ENCODE measurements around the gene PRR16.
"Not testable (repeated sequence)": the region's sequence is repeated elsewhere in the genome, so short reads cannot be mapped to it uniquely, and the experiment has no call there.

PRR16 gene

DNA sequence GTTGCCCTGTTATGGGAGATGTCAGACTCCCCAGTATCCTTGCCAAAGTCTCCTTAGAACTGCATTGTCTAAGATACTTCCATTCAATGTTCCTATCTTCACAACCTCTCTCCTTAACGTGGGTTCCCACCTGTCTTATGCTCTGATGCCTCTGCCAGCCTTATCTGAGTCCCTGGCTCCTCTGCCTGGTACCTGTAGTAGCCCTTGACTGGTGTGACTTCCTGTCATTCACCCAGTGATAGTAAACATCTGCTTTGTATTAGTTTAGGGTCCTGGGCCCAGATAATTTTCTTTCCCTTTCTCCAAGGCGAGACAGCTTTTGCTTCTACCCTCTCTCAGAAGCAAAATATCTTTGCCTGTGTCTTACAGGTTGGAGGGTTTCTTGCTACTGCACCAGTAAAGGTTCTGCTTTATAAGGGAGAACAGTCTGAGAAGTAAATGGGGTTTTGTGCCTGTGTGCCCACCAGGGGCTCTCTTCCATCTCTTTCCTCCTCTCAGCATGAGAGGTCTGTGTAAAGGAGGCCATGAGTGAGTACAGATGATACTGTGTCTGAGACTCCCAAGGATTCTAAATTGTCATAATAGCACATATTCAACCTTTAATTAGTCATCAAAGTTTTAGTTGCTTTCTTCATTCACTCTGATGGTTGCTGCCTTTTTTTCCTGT lies 220.8 kb downstream of the PRR16 start:
- in situ Hi-C loops (cut with HindIII; ENCODE audit: low pct_ligation_motif_present, low pct_unique_long_range_greater_than_20kb, low sequenced_read_pairs) = no loop called here

GRCh38 chr5:120690621-120691407 lies 226.7 kb downstream of the PRR16 start:
- in situ Hi-C loops (cut with HindIII; ENCODE audit: low pct_ligation_motif_present, low pct_unique_long_range_greater_than_20kb, low sequenced_read_pairs) = no loop called here
- no peak for DNase-seq

More for the DNA sequence above, 220.8 kb downstream of the PRR16 start:
- peak; percentile 15 for DNase-seq

DNA sequence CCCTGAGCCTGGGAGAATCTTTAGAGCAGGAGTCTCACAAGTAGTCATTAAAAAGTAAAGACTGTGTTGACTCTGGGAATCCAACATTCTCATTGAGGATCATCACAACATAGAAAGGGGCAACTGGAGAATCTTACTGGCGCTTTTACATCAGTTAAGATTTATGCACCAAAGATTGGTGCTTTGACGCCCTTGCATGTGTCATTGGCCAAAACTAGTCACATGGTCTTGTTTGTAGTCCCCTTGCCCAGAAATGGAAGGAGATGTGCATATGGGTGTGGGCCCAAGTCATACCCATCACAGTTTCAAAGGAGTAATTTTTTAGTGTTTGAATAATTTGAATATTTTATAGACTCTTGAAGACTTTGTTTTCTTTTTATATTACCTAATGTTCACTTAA lies 228.2 kb downstream of the PRR16 start:
- in situ Hi-C loops (cut with HindIII; ENCODE audit: low pct_ligation_motif_present, low pct_unique_long_range_greater_than_20kb, low sequenced_read_pairs) = no loop called here
- DNase-seq = no peak

- in situ Hi-C loops (cut with HindIII; ENCODE audit: low pct_ligation_motif_present, low pct_unique_long_range_greater_than_20kb, low sequenced_read_pairs) = no loop called here
- no peak for DNase-seq
Measured at GRCh38 chr5:120695368-120695880, 231.3 kb downstream of the PRR16 start.

- in situ Hi-C loops (cut with HindIII; ENCODE audit: low pct_ligation_motif_present, low pct_unique_long_range_greater_than_20kb, low sequenced_read_pairs) = no loop called here
- no peak for DNase-seq
Measured at GRCh38 chr5:120697147-120697546, 233.0 kb downstream of the PRR16 start.

- in situ Hi-C loops (cut with HindIII; ENCODE audit: low pct_ligation_motif_present, low pct_unique_long_range_greater_than_20kb, low sequenced_read_pairs); DNase-seq: not testable (repeated sequence)
Measured at GRCh38 chr5:120697670-120698327, 233.7 kb downstream of the PRR16 start.

DNA sequence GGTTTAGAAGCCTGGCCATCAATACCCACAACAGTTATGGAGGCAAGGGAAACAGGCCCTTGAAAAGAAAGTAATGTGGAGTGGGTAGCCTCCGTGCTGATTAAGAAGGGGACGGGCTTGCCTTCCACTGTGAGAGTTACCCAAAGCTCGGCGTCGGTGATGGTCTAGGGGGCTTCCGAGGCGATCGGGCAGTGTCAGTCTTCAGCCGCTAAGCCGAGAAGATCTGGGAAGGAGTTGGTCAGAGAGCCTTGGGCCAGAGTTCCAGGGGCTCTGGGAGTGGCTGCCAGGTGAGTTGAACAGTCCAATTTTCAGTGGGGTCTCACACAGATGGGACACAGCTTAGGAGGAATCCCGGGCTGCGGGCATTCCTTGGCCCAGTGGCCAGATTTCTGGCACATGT lies 236.6 kb downstream of the PRR16 start:
- in situ Hi-C loops (cut with HindIII; ENCODE audit: low pct_ligation_motif_present, low pct_unique_long_range_greater_than_20kb, low sequenced_read_pairs); DNase-seq: not testable (repeated sequence)

- DNase-seq; in situ Hi-C loops (cut with HindIII; ENCODE audit: low pct_ligation_motif_present, low pct_unique_long_range_greater_than_20kb, low sequenced_read_pairs): not testable (repeated sequence)
Measured at GRCh38 chr5:120702817-120703538, 238.9 kb downstream of the PRR16 start.

DNA sequence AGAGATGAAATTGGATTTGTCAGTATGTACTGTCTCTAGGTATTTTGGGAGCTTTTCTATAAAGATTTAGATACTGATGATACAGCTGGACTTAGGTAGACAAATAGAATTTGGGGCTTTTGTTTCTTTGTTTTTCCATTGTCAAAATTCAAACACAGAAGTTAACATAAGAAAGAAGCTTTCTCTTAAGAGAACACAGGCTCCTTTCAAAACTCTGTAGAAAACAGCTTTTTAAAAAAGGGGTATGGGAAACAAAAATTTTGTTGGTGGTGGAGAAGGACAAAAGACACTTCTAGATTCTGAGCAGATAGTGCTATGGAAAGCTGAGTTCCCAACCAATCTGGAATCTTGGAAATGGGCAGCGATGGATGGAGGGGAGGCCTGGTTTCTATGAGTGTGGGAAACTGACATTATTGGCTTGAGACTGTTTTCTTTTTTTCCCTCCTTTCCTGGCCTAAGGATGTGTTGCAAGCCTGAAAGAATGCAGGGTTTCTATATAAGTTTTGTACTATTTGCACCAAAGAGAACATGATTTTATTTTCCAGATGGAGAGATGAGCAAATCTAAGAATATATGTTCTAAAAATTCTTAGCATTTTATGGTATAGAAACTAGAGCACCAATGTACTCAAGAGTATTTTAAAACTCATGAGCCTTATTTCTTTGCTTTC lies 240.0 kb downstream of the PRR16 start:
- in situ Hi-C loops (cut with HindIII; ENCODE audit: low pct_ligation_motif_present, low pct_unique_long_range_greater_than_20kb, low sequenced_read_pairs) = no loop called here
- DNase-seq = no peak

GRCh38 chr5:120706877-120707276 lies 242.8 kb downstream of the PRR16 start:
- no peak for DNase-seq
- in situ Hi-C loops (cut with HindIII; ENCODE audit: low pct_ligation_motif_present, low pct_unique_long_range_greater_than_20kb, low sequenced_read_pairs) = no loop called here

- in situ Hi-C loops (cut with HindIII; ENCODE audit: low pct_ligation_motif_present, low pct_unique_long_range_greater_than_20kb, low sequenced_read_pairs) = no loop called here
- DNase-seq = no peak
Measured at GRCh38 chr5:120717381-120717780, 253.3 kb downstream of the PRR16 start.

GRCh38 chr5:120730214-120730613 lies 266.1 kb downstream of the PRR16 start:
- DNase-seq = no peak
- in situ Hi-C loops (cut with HindIII; ENCODE audit: low pct_ligation_motif_present, low pct_unique_long_range_greater_than_20kb, low sequenced_read_pairs) = no loop called here

- in situ Hi-C loops (cut with HindIII; ENCODE audit: low pct_ligation_motif_present, low pct_unique_long_range_greater_than_20kb, low sequenced_read_pairs) = no loop called here
Measured at GRCh38 chr5:120734033-120734432, 269.9 kb downstream of the PRR16 start.

GRCh38 chr5:120735076-120735475 lies 271.0 kb downstream of the PRR16 start:
- in situ Hi-C loops (cut with HindIII; ENCODE audit: low pct_ligation_motif_present, low pct_unique_long_range_greater_than_20kb, low sequenced_read_pairs) = no loop called here
- DNase-seq = no peak

More at GRCh38 chr5:120734033-120734432, 269.9 kb downstream of the PRR16 start:
- no peak for DNase-seq
